ENCODE data around the gene SLC22A23.

SLC22A23 gene

DNA sequence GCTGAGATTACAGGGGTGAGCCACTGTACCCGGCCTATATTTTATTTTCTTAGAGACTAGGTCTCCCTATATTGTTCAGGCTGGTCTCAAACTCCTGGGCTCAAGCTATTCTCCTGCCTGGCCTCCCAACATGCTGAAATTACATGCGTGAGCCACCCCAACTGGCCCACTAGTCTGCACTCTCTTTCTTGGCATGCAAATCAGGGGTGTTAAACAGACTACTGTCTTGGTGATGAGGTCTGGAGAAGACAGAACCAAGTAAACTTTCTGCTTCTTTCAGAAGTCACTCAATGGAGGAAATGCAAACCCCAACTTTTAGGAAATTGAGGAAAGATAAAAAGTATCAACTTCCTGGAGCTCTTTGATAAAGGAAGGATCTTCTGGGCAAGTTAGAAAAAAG lies 221.4 kb downstream of the SLC22A23 start:
- no peak for DNase-seq

DNA sequence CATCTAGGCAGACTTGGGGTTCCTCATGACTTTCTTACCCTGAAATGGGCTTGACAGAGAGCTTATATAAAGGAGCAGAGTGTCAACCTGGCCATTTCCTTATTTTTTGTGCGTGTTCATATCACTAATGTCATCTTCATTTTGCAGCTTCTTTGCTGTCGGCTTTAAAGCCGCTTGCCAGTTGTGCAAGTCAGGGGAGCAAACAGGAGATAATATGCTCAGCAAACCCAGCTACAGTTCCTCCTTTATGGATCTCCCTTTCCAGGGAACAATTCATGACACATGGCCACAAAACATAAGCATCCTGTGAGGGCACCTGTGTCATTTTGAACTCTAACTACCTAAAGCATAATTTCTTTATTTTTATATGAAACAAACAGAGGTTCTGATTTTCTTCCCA lies 222.9 kb downstream of the SLC22A23 start:
- peak; percentile 27 for DNase-seq

- DNase-seq = no peak
Measured at GRCh38 chr6:3233321-3233720, 223.5 kb downstream of the SLC22A23 start.

GRCh38 chr6:3232017-3232945 lies 224.6 kb downstream of the SLC22A23 start:
- no peak for DNase-seq

GRCh38 chr6:3231247-3232016 lies 225.4 kb downstream of the SLC22A23 start:
- DNase-seq = no peak

DNA sequence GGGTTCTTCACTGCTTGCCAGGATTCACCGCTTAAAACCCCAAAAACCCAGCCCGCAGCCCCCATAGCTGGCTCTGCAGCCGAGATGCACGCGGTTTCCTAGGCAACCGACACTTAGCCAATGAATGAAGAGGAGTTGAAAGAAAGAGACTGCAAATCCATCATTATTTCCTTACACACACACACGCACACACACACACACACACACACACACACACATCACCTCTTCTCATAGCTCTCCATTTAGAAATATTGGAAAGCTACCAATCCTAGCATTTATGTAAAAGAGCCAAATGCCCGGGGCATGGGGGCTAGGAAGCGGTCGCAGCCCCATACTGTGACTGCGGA lies 226.0 kb downstream of the SLC22A23 start:
- DNase-seq = no peak

DNA sequence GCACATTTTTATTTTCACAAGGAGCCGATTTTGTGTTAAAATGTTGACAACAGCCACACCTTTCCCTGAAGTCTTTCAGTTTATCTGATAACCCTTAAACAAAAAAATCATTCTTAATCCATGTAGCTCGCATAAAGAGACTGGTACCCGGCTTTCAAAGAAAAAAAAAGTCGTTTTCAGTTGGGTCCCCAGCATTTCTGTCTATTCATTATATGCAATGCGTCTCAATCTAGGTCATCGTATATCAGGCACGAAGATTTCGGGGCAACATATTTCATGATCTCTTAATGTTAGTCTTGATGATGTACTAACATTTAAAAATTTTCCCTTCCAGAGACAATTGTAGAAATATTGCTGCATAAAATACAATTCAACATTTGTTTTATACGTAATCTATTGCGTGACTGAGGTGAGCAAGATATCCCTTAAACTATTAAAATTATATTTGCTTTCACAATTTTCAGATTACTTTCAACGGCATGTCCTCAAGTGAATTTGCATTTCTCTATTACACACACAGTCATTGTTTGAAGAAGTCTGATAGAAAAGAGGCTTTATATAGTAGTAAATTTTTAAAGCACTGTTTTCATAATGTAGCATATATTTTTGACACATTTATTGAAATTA lies 226.5 kb downstream of the SLC22A23 start:
- DNase-seq = no peak

- peak; percentile 53 for DNase-seq
Measured at GRCh38 chr6:3229566-3230178, 227.2 kb downstream of the SLC22A23 start.

GRCh38 chr6:3228771-3229565 lies 227.9 kb downstream of the SLC22A23 start:
- peak; percentile 68 for DNase-seq

DNA sequence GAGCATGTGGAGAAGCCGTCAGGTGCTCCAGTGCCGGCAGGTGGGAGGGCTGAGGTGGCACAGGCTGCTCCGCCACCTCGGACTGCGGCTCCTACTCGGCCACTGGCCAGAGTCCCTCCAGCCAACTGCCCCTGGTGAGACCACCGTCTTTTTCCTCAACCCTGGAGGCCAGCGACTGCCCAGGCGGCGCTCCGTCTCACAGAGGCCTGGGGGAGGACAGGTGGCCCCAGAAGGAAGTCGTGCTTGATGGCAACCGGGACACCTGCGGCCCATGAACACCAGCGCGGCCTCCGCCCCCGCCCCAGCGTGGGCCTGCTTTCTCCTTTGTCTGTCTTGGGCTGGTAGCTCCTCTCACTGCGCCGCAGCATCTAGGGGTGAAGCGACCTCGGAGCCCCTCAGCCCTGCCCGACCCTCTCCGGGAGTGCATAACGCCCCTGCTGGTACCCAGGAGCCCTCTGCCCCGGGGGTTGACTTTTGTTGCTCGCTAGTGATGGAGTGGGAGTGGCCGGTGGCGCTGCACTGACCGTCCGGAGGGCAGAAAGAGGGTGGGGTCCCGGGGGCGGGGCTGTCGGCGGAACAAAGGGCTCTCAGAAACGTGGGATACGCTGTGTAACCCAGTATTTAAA lies 228.7 kb downstream of the SLC22A23 start:
- DNase-seq = peak; percentile 68

GRCh38 chr6:3227363-3228045 lies 229.3 kb downstream of the SLC22A23 start, which contains the start of gene TUBB2B:
Gene TUBB2B (minus strand): TSS chr6:3227653. CDS start chr6:3227543, 110 bp downstream.
- DNase-seq = peak; percentile 60

DNA sequence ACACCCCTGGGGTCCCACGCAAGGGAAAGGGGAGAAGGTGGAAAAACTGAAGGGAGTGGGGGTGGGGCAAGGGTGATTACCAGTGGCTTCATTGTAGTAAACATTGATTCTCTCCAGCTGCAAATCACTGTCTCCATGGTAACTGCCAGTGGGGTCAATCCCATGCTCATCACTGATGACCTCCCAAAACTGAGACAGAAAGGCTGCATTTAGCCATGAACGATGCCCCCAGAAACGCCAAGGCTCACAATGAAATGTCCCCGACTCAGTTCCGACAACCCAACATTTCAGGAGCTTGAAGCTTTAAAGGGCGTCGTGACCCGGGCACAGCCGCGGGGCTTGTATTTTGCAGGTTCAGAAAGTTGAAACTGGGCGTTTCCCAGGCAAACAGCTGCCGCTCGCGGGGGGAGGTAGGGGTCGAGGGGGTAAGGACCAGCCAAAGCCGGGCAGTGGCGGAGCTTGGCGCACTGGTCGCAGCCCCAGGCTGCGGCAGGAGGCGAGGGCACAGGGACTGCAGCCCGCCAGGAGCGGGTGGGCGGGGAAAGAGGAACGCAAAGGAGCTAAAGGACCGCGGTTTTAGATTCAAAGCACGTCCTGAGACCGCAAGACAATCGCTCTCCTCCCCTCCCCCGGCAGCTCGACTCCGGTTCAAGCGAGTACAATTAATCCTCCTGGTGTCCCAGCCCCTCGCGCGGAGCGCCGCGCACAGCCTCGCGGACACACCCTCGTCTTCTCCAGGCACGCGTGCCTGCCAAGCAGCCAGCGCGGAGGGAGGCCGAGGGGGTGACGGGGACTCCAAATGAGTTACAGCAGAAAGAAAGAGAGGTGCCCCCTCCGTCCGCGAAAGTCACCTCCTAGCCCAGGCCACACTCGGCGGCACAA lies 230.1 kb downstream of the SLC22A23 start:
- peak; percentile 90 for DNase-seq

- DNase-seq = no peak
Measured at GRCh38 chr6:3226042-3226441, 230.8 kb downstream of the SLC22A23 start.

DNA sequence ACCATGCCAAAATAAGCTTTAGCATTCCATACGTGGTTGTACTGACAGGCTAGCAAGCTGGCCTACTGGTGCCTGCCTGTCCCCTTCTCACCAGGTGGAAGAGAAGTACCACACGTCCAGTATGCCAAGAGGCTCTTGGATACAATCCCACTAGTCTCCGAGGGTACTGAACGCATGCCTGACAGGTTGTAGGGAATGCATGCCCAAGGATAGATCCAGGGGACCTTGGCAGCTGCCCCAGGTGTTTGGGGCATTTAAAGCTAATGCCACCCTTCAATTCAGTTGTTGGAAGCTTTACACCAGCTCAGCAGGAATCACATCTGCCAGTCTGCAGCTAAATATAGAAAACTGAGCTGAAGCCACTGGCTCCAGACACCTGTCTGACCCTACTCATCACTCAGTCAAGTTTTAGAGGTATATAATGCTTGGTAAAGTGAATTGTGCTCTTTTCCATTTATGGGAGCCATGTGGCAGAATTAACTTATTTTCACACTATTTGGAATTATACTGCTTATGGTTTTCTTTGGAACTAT lies 234.3 kb downstream of the SLC22A23 start:
- DNase-seq = no peak

GRCh38 chr6:3221578-3221977 lies 235.3 kb downstream of the SLC22A23 start:
- no peak for DNase-seq

- no peak for DNase-seq
Measured at GRCh38 chr6:3220366-3220765, 236.5 kb downstream of the SLC22A23 start.

All from OCI-M1 (cell line).